Right lung (tissue), 5 donors: ENCODE results near the gene GSTM4. TPM values are rescaled to one million over a fixed set of nuclear protein-coding genes. Genes with fewer than 3 reads are reported as not detected.

Experiments used
- DNase-seq, 2 donors: peaks; one replicate each; pipeline ENCODE4 v3.0.0-alpha.2; 2013
- polyA plus RNA-seq, 5 donors: library from polyadenylated mRNA; unstranded; fragments of 120-200 nt; gene quantifications; one replicate each; pipeline versions ENCODE4 v1.2.1 to v1.2.3, GENCODE V29; 2013; ENCODE audit warnings: inconsistent platforms in 1 of 5, low replicate concordance in 1 of 5; ENCODE audit not compliant: insufficient read length in 5 of 5, insufficient read depth in 1 of 5

The GSTM4 gene
- polyA plus RNA-seq, 5 donors = 27.7 to 34.1 (median 32.0) TPM

DNA sequence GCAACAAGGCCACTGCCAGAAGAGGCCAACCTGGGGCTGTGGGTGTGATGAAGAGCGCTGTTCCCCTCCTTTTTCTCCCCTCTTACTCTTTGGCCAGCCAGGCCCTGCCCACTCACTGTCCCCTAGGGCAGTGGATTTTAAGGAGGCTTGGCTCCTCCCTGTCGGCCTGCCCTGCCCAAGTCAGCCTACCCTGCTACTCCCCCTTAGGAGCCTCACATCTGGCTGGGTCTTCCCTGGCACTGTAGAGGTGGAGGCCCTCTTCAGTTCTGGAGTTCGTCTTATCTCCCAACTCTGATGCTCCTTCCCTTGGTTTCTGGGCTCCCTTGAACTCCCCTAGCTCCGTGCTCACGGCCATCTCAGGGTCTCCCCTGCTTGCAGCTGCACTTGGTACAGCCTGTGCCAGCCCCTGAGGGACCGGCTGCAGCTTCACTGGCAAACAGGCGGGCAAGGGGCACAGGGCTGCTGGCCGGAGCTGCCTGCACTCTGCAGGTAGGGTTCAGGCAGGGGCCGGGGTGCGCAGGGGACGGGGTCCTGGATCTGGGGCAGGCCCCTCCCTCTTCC is 32.2 kb upstream of the GSTM4 start:
- DNase-seq = no peak

DNA sequence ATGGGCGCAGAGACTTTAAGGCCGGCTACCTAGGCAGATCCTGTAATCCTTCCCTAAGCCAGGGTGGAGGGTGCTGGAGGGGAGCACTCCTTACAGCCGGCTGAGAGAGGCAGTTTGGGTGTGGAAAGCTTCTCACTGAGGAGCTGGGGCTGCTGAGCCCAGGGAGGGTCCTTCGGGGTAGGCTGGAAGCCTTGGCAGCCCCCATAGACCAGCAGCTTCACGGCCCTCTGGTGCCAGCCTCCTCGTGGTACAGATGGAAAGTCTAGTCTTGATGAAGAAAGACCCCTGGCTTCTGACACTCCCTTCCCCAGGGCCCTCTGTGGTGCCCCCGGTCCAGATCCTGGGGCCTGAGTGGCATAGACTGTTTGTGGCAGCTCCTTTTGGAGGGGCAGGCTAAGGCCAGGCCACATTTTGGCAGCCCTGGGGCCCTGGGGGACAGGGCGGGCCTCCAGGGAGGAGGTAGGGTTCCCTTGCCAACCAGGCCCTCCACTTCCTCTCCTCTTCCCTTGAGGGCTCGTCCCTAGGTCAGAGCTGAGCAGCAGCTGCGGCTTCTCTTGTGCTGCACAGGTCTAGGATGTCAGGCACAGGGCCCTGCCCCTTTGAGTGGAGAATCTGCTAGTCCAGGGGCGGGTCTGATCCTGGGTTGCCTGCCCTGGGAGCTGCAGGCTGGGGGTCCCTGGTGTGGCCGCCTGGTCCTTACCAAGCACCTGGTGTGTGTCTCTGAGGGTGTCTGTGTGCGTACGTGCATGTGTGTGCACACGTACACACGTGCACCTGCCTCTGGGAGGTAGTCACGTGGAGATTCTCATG is 31.5 kb upstream of the GSTM4 start:
- DNase-seq = no peak

GRCh38 chr1:109625176-109625575 is 30.7 kb upstream of the GSTM4 start:
- DNase-seq = no peak

DNA sequence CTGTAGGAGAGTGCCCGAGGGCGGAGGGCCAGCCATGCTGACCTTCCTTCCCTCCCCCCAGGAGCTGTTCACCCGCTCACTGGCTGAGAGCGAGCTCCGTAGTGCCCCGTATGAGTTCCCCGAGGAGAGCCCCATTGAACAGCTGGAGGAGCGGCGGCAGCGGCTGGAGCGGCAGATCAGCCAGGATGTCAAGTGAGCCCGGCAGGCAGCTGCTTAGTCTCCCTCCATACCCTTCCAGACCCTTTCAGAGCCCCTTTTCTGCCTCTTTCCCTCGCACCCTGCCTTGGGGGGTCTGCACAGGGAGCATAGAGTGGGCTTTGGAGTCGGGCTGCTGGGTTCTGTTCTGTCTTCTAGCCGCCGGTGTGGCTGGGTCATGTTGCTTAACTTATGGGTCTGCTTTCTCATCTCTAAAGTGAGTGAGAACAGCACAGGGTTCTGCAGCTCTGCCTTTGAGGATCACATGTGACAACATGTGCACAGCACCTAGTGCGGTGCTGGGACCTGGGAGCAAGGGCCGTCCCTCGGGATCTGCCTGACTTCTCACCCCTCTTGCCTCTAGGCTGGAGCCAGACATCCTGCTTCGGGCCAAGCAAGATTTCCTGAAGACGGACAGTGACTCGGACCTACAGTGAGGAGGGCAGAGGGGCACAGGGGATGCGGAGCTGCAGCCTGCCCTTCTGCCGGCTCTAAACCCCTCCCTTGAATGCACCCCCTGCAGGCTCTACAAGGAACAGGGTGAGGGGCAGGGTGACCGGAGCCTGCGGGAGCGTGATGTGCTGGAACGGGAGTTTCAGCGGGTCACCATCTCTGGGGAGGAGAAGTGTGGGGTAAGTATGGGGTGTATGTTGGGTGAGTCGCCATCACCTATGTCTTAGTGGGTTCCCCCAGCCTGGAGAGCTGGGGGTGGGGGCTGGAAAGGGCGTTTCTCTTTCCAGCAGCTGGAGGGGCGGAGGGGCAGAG is 30.0 kb upstream of the GSTM4 start:
- DNase-seq = no peak

- no peak for DNase-seq
These were observed 29.1 kb upstream of the GSTM4 start for GRCh38 chr1:109626682-109627408.

GRCh38 chr1:109627692-109628399 is 28.1 kb upstream of the GSTM4 start:
- no peak for DNase-seq

DNA sequence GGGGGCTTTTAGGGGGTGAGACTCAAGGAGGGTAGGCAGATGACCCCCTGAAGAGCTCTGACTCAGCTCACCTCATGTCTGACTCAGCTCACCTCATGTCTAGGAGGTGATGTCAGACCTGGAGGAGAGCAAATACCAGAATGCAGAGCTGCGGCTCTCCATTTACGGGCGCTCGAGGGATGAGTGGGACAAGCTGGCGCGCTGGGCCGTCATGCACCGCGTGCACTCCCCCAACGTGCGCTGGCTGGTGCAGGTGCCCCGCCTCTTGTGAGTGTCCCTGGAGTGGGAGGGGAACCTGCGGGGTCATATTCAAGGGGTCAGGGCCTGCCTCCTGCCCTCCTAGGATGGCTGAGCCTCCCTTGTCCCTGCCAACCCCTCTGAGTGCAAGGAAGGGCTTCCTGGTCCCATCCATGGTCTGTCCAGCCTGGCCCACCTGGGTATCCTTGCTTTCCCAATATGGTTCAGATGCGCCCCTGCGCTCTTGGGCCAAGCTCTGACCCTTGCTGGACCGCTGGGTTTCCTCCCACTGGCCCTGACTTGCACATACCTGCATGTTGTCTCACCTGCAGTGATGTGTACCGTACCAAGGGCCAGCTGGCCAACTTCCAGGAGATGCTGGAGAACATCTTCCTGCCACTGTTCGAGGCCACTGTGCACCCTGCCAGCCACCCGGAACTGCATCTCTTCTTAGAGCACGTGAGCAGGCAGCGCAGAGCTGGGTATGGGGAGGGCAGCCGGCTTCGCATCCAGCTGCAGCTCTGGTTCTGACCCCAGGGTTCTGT is 27.2 kb upstream of the GSTM4 start:
- no peak for DNase-seq

- no peak for DNase-seq
These were observed 26.4 kb upstream of the GSTM4 start for GRCh38 chr1:109629372-109630030.

DNA sequence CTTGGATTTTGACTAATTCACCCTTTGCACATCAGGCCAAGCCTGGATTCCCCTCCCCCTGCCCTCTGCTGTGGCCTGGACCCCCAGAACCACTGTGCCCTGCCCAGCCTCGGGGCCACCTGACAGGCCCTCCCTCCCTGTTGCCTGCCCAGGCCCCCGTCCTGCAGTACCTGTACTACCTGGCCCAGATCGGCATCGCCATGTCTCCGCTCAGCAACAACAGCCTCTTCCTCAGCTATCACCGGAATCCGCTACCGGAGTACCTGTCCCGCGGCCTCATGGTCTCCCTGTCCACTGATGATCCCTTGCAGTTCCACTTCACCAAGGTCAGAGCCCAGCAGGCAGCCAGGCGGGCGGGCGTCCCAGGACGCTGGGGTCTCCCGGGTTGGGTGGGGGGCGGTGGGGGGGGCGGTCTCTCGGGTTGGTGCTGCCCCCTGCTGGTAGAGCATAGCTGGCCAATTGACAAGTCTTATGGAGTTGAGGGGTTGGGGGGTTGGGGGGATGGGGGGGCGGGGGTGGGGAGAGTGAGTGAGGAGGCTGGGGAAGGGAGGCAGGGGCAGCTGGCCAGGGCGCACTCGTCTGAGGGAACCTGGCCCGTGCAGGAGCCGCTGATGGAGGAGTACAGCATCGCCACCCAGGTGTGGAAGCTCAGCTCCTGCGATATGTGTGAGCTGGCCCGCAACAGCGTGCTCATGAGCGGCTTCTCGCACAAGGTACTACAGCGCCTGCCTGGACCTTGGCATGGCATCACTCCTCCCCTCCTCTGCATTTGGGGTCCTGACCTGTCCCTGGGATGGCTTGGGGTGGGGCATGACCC is 25.6 kb upstream of the GSTM4 start:
- DNase-seq = no peak

- DNase-seq = no peak
These were observed 24.9 kb upstream of the GSTM4 start for GRCh38 chr1:109630898-109631512.

- no peak for DNase-seq
These were observed 24.1 kb upstream of the GSTM4 start for GRCh38 chr1:109631513-109632505.

GRCh38 chr1:109632671-109633346 is 23.1 kb upstream of the GSTM4 start:
- DNase-seq = no peak

GRCh38 chr1:109634292-109634691 is 21.6 kb upstream of the GSTM4 start:
- no peak for DNase-seq

DNA sequence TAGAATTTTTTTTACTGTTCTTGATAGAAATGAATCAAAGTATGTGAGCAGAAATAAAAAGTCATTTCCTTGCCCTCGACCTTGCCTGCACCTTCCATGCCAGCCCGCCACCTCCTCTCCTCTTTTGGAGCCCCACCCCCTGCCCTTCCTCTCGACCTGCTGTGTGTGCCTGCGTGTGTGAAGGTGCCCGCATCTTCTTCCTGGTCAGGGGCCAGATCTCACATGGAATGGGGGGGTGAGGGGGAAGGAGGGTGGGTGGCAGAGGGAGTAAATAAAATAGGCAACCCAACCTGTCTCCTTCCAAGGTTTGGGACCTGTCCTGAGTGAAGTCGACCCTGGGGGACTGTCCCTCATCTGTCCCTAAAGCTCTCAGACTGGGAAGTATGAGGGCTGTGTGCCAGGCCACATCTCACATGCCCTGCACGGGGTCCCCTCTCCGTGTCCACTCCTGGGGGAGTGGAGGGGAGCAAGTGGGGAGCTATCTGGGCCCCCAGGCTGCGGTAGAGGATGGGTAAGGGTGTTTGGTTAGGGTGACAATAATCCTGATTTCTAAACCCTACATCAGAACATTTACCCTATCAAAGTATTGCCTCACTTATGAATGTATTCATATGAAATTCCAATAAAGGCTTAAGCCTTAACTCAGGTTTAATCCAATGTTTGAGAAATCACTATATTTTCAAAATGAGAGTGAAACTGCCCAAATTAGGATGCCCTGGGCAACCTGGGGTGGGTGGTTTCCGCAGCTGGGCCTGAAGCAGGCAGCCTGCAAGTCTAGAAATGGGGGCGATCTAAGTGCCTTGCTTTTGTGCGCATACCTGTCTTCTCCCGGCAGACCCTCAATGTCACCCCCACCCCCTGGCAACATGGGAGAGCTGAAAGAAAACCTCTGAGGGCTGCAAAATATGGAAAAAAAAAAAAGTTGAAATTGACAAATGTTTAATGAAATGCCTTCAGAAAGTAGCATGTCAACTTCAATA is 20.8 kb upstream of the GSTM4 start:
- DNase-seq = no peak

GRCh38 chr1:109635862-109636200 is 20.1 kb upstream of the GSTM4 start:
- no peak for DNase-seq
